K562 (cell line): ENCODE data around the gene HECW1. TPM values are rescaled to one million over a fixed set of nuclear protein-coding genes. Genes with fewer than 3 reads are reported as not detected.

Experiments used
- ATAC-seq: fragments of 200-7000 bp; cut with Tn5 transposase; 3 replicates; pipeline ENCODE4 v1.9.1; 2020; ENCODE audit warnings: moderate library complexity
- BruUV-seq: library from RNA; stranded (reverse); fragments of 400-500 nt; replicated peaks from 2 replicates; lab custom pipeline; 2021; lab: Mats Ljungman, UMichigan
- CTCF ChIA-PET: fragments of 300-600 bp; formaldehyde crosslinking; extraction: SDS; loops from one replicate; lab custom pipeline; 2021; ENCODE audit warnings: low intra/inter-chr PET ratio; lab: Yijun Ruan, JAX
- POLR2A ChIA-PET: fragments of 300-600, 350-650 bp; sonication (Branson Sonifier 250); formaldehyde crosslinking; extraction: SDS; loops from one replicate; lab custom pipeline; 2021; ENCODE audit warnings: antibody characterized with exemption, inconsistent platforms; lab: Yijun Ruan, JAX
- DNase-seq, 4 experiments: peaks; one replicate each; pipeline versions ENCODE4 v3.0.0 to v3.0.0-alpha.2; 2011 to 2018; ENCODE audit warnings: low spot score in 3 of 4, mixed read lengths in 3 of 4; ENCODE audit errors: extremely low read depth in 1 of 4
- FAIRE-seq: peaks from 2 replicates; lab custom pipeline; 2011; peaks lifted over from hg19 to GRCh38; lab: Jason Lieb, UNC
- H2AFZ ChIP-seq: 2 replicates; pipeline ENCODE4 v1.6.0; 2011; ENCODE audit warnings: low read depth, low read length, control low read depth, inconsistent platforms
- H3K27ac ChIP-seq: fragments of 200-600 bp; 3 replicates; pipeline ENCODE4 v1.8.0; 2011; ENCODE audit warnings: low read depth, mild to moderate bottlenecking, control low read depth, inconsistent platforms, low read length, moderate library complexity, mixed read lengths; ENCODE audit errors: extremely low read depth
- H3K27me3 ChIP-seq, 2 experiments: fragments of 300-600 bp in 1 of 2; 2 replicates in 1 of 2; 3 replicates in 1 of 2; pipeline versions ENCODE4 v1.6.0 to v1.8.0; 2011; ENCODE audit warnings: inconsistent platforms in 2 of 2, low read length in 2 of 2, mild to moderate bottlenecking in 1 of 2, mixed read lengths in 1 of 2, moderate library complexity in 1 of 2; ENCODE audit not compliant: control insufficient read depth in 2 of 2, insufficient read depth in 2 of 2
- H3K36me3 ChIP-seq: fragments of 300-600 bp; 3 replicates; pipeline ENCODE4 v1.8.0; 2011; ENCODE audit warnings: mild to moderate bottlenecking, low read length, inconsistent platforms; ENCODE audit not compliant: control insufficient read depth, insufficient read depth
- H3K4me1 ChIP-seq, 2 experiments: fragments of 200-600 bp in 1 of 2; replicated peaks in 1 of 2; 2 replicates in 1 of 2; 3 replicates in 1 of 2; pipeline versions ENCODE4 v1.5.1 to v1.8.0; 2011; ENCODE audit warnings: inconsistent platforms in 2 of 2, low read length in 2 of 2, mild to moderate bottlenecking in 1 of 2, mixed read lengths in 1 of 2, moderate library complexity in 1 of 2; ENCODE audit not compliant: control insufficient read depth in 2 of 2, insufficient read depth in 2 of 2
- H3K4me2 ChIP-seq: 2 replicates; pipeline ENCODE4 v1.6.1; 2011; ENCODE audit warnings: low read length, control low read depth, inconsistent platforms, mixed read lengths; ENCODE audit not compliant: insufficient read depth
- H3K4me3 ChIP-seq: fragments of 200-600 bp; sonication (generic), shearing (Covaris generic); 2 replicates; pipeline ENCODE4 v1.5.1; 2016; ENCODE audit warnings: control low read depth, inconsistent platforms
- H3K79me2 ChIP-seq: fragments of 200-600 bp; 3 replicates; pipeline ENCODE4 v1.8.0; 2011; ENCODE audit warnings: low read length, inconsistent platforms; ENCODE audit not compliant: control insufficient read depth, insufficient read depth
- H3K9ac ChIP-seq, 2 experiments: 2 replicates each; pipeline versions ENCODE4 v1.6.0 to v1.6.1; 2011; ENCODE audit warnings: low read depth in 2 of 2, low read length in 2 of 2, control low read depth in 1 of 2, inconsistent platforms in 1 of 2, mild to moderate bottlenecking in 1 of 2, mixed read lengths in 1 of 2; ENCODE audit not compliant: insufficient read depth in 1 of 2
- H3K9me1 ChIP-seq: one replicate; pipeline ENCODE4 v1.6.0; 2011; ENCODE audit warnings: inconsistent platforms, mild to moderate bottlenecking, low read length, moderate library complexity; ENCODE audit not compliant: control insufficient read depth, insufficient read depth
- H3K9me3 ChIP-seq: replicated peaks from 2 replicates; pipeline ENCODE4 v1.5.1; 2011; ENCODE audit warnings: low read depth, low read length, inconsistent platforms; ENCODE audit not compliant: control insufficient read depth, insufficient read depth
- H4K20me1 ChIP-seq: replicated peaks from 2 replicates; pipeline ENCODE4 v1.6.1; 2011; ENCODE audit warnings: low read length, inconsistent platforms, mixed read lengths; ENCODE audit not compliant: control insufficient read depth, insufficient read depth
- CBX3 ChIP-seq, 2 experiments: IDR thresholded peaks; 1 replicate in 1 of 2; 2 replicates in 1 of 2; pipeline ENCODE4 v1.6.1; 2012; ENCODE audit warnings: inconsistent platforms in 2 of 2, low read length in 2 of 2, borderline replicate concordance in 1 of 2, control low read depth in 1 of 2
- ESRRB ChIP-seq: fragments of 250-450 bp; sonication (Bioruptor Pico); IDR thresholded peaks from 2 replicates; pipeline ENCODE4 v1.5.0; 2020; ENCODE audit warnings: mild to moderate bottlenecking, moderate library complexity, borderline replicate concordance
- NCOA6 ChIP-seq: fragments of 450-650 bp; IDR thresholded peaks from 2 replicates; pipeline ENCODE4 v1.6.1; 2017; ENCODE audit warnings: mild to moderate bottlenecking
- POLR2H ChIP-seq: IDR thresholded peaks from 2 replicates; pipeline ENCODE4 v1.6.1; 2016; ENCODE audit warnings: missing genetic modification characterization, low read depth, mild to moderate bottlenecking, control low read depth, missing compliant biosample characterization, moderate library complexity
- ZNF282 ChIP-seq: sonication (generic); formaldehyde crosslinking; IDR thresholded peaks from 2 replicates; pipeline ENCODE4 v1.8.1; 2023; ENCODE audit warnings: missing genetic modification reagents
- ZNF764 ChIP-seq: fragments of 250-450 bp; sonication (Bioruptor Pico); IDR thresholded peaks from 2 replicates; pipeline ENCODE4 v1.4.0; 2020; ENCODE audit warnings: low read depth, mild to moderate bottlenecking, moderate library complexity
- WGBS: fragments of 100-300 bp; shearing (Covaris generic); methylation state at CpG from one replicate; pipeline ENCODE4 v1.1.6; 2016; ENCODE audit warnings: low coverage, mixed read lengths; ENCODE audit not compliant: insufficient coverage; ENCODE audit errors: missing lambda C conversion rate; 5-methylcytosine and 5-hydroxymethylcytosine counted together
- in situ Hi-C: fragments of 300-500 bp; cut with MboI; formaldehyde crosslinking; loops from 4 replicates; pipeline ENCODE4 v1.15.0; 2018; ENCODE audit warnings: inconsistent platforms, mixed read lengths
- intact Hi-C: fragments of 100-400 bp; cut with micrococcal nuclease; formaldehyde crosslinking; loops from 2 replicates; pipeline ENCODE4 v1.14.2; 2022
- polyA plus RNA-seq, 8 experiments: library from polyadenylated mRNA; depleted of rRNA in 4 of 8; stranded (reverse) in 5 of 8; unstranded in 3 of 8; fragments of >200 nt; fragmentation: Nextera tagmentation in 2 of 8; fragmentation: Illumina TruSeq in 1 of 8; extraction: Ambion mirVana in 2 of 8; extraction: Trizol in 1 of 8; gene quantifications; 2 replicates each; pipeline versions ENCODE4 v1.2.1 to v1.2.3, GENCODE V29; 2011 to 2014; ENCODE audit warnings: inconsistent platforms in 1 of 8, missing spikeins in 1 of 8
- total RNA-seq, 7 experiments: library from RNA; depleted of rRNA in 6 of 7; stranded (reverse); fragments of >200 nt in 6 of 7; fragmentation: Illumina TruSeq in 2 of 7; extraction: Trizol in 2 of 7; gene quantifications; 2 replicates each; pipeline versions ENCODE4 v1.2.1 to v1.2.3, GENCODE V29; 2011 to 2021; ENCODE audit warnings: low replicate concordance in 1 of 7
- TF ChIP-seq, protein P1 (sequence below): fragments of 200-600 bp; sonication (generic); IDR thresholded peaks from one replicate; pipeline ENCODE4 v1.6.1; 2012; ENCODE audit warnings: mild to moderate bottlenecking, low read depth, low read length, inconsistent platforms

The HECW1 gene
- total and polyA plus RNA-seq, 9 of the 15 experiments (the other 6 are each of a cell fraction or from before 2014, with no cell fraction given), result 0.07 to 0.31 (median 0.13) TPM; not detected in 4

DNA sequence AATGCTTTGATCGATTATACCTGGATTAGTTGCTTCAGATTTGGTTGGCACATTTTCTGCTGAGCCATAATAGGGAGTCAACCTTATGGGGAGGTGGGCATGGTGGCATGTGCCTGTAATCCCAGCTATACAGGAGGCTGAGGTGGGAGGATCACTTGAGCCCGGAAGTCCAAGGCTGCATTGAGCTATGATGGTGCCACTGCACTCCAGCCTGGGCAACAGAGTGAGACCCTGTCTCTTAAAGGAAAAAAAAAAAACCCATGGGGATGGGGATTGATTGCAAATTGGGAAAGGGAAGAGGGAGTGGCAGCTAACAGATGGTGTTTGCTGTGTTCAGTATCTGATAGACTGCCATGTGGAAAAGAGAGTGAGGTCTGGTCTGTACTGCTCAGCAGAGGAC lies 481.6 kb downstream of the HECW1 start:
- ChIA-PET POLR2A (interaction anchor here (0.8 kb wide), 1 partner anchor 9 kb away, joined by 3 read pairs; no protein-coding TSS in a partner anchor), CTCF (no interaction called here)
- H3K36me3 ChIP-seq, result peaks cover 8% of the 10 kb centered on the region; the same call in 1 of the 3 replicates
- H3K9me3 ChIP-seq, result no peaks in the 10 kb centered on the region
- no peak overlapping the region for H3K27ac ChIP-seq
- no peak overlapping the region for H3K9ac ChIP-seq
- H2AFZ ChIP-seq, result no peak overlapping the region
- H3K4me3 ChIP-seq, result no peak overlapping the region
- intact Hi-C loops, result no loop called here
- in situ Hi-C loops, result no loop called here
- 63% methylated on average over 2 of the region's 2 CpGs for WGBS
- H3K4me2 ChIP-seq, result no peak overlapping the region
- no TSS peak for BruUV-seq
- H3K9me1 ChIP-seq, result no peaks in the 10 kb centered on the region
- peaks cover 36% of the 10 kb centered on the region for H3K79me2 ChIP-seq
- no peaks in the 10 kb centered on the region for H3K4me1 ChIP-seq
- ATAC-seq (no peak; the same call in 2 of the 3 replicates), FAIRE-seq (no peak), DNase-seq (no peak)
- TF ChIP-seq, protein P1, sequence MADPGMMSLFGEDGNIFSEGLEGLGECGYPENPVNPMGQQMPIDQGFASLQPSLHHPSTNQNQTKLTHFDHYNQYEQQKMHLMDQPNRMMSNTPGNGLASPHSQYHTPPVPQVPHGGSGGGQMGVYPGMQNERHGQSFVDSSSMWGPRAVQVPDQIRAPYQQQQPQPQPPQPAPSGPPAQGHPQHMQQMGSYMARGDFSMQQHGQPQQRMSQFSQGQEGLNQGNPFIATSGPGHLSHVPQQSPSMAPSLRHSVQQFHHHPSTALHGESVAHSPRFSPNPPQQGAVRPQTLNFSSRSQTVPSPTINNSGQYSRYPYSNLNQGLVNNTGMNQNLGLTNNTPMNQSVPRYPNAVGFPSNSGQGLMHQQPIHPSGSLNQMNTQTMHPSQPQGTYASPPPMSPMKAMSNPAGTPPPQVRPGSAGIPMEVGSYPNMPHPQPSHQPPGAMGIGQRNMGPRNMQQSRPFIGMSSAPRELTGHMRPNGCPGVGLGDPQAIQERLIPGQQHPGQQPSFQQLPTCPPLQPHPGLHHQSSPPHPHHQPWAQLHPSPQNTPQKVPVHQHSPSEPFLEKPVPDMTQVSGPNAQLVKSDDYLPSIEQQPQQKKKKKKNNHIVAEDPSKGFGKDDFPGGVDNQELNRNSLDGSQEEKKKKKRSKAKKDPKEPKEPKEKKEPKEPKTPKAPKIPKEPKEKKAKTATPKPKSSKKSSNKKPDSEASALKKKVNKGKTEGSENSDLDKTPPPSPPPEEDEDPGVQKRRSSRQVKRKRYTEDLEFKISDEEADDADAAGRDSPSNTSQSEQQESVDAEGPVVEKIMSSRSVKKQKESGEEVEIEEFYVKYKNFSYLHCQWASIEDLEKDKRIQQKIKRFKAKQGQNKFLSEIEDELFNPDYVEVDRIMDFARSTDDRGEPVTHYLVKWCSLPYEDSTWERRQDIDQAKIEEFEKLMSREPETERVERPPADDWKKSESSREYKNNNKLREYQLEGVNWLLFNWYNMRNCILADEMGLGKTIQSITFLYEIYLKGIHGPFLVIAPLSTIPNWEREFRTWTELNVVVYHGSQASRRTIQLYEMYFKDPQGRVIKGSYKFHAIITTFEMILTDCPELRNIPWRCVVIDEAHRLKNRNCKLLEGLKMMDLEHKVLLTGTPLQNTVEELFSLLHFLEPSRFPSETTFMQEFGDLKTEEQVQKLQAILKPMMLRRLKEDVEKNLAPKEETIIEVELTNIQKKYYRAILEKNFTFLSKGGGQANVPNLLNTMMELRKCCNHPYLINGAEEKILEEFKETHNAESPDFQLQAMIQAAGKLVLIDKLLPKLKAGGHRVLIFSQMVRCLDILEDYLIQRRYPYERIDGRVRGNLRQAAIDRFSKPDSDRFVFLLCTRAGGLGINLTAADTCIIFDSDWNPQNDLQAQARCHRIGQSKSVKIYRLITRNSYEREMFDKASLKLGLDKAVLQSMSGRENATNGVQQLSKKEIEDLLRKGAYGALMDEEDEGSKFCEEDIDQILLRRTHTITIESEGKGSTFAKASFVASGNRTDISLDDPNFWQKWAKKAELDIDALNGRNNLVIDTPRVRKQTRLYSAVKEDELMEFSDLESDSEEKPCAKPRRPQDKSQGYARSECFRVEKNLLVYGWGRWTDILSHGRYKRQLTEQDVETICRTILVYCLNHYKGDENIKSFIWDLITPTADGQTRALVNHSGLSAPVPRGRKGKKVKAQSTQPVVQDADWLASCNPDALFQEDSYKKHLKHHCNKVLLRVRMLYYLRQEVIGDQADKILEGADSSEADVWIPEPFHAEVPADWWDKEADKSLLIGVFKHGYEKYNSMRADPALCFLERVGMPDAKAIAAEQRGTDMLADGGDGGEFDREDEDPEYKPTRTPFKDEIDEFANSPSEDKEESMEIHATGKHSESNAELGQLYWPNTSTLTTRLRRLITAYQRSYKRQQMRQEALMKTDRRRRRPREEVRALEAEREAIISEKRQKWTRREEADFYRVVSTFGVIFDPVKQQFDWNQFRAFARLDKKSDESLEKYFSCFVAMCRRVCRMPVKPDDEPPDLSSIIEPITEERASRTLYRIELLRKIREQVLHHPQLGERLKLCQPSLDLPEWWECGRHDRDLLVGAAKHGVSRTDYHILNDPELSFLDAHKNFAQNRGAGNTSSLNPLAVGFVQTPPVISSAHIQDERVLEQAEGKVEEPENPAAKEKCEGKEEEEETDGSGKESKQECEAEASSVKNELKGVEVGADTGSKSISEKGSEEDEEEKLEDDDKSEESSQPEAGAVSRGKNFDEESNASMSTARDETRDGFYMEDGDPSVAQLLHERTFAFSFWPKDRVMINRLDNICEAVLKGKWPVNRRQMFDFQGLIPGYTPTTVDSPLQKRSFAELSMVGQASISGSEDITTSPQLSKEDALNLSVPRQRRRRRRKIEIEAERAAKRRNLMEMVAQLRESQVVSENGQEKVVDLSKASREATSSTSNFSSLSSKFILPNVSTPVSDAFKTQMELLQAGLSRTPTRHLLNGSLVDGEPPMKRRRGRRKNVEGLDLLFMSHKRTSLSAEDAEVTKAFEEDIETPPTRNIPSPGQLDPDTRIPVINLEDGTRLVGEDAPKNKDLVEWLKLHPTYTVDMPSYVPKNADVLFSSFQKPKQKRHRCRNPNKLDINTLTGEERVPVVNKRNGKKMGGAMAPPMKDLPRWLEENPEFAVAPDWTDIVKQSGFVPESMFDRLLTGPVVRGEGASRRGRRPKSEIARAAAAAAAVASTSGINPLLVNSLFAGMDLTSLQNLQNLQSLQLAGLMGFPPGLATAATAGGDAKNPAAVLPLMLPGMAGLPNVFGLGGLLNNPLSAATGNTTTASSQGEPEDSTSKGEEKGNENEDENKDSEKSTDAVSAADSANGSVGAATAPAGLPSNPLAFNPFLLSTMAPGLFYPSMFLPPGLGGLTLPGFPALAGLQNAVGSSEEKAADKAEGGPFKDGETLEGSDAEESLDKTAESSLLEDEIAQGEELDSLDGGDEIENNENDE, result no peak
- TF ChIP-seq ESRRB (no peak), ZNF764 (no peak), CBX3 (IDR thresholded peaks at IDR 0.05; ENCODE audit: borderline replicate concordance in 1 of 2, low read length in 2 of 2) (no peak), POLR2H (tag) (no peak), NCOA6 (no peak), ZNF282 (CRISPR knock-in tag) (no peak)
- H4K20me1 ChIP-seq, result no peaks in the 10 kb centered on the region; the same call in 1 of the 2 replicates
- no peaks in the 10 kb centered on the region for H3K27me3 ChIP-seq
